GM23338 (cell line): ENCODE measurements around the gene STIM1. TPM values are rescaled to one million over a fixed set of nuclear protein-coding genes. Genes with fewer than 3 reads are reported as not detected.
"Not testable (repeated sequence)": the region's sequence is repeated elsewhere in the genome, so short reads cannot be mapped to it uniquely, and the experiment has no call there.

ENCODE experiments used
- ATAC-seq: fragments of 200-7000 bp; cut with Tn5 transposase; 3 replicates; pipeline ENCODE4 v1.9.1; 2020
- DNase-seq: peaks from one replicate; pipeline ENCODE4 v3.0.0-alpha.2; 2015; ENCODE audit warnings: low spot score
- H2AFZ ChIP-seq: fragments of 200-600 bp; sonication (generic); 2 replicates; pipeline ENCODE4 v1.8.0; 2016; ENCODE audit warnings: antibody characterized with exemption, mild to moderate bottlenecking, moderate library complexity
- H3F3A ChIP-seq: fragments of 200-600 bp; sonication (generic); replicated peaks from 2 replicates; pipeline ENCODE4 v1.8.0; 2017; ENCODE audit warnings: antibody characterized with exemption, mixed run types, low read depth
- H3K27ac ChIP-seq: fragments of 200-600 bp; sonication (generic); 2 replicates; pipeline ENCODE4 v1.6.1; 2016; ENCODE audit warnings: low read depth
- H3K27me3 ChIP-seq: fragments of 200-600 bp; sonication (generic); 2 replicates; pipeline ENCODE4 v1.8.0; 2016; ENCODE audit warnings: mild to moderate bottlenecking, mixed run types, moderate library complexity; ENCODE audit not compliant: insufficient read depth
- H3K36me3 ChIP-seq: fragments of 200-600 bp; sonication (generic); 2 replicates; pipeline ENCODE4 v1.8.0; 2016; ENCODE audit warnings: mild to moderate bottlenecking; ENCODE audit not compliant: insufficient read depth
- H3K4me1 ChIP-seq: fragments of 200-600 bp; sonication (generic); 2 replicates; pipeline ENCODE4 v1.8.0; 2016; ENCODE audit warnings: mild to moderate bottlenecking, moderate library complexity; ENCODE audit not compliant: insufficient read depth
- H3K4me2 ChIP-seq: fragments of 200-600 bp; sonication (generic); 2 replicates; pipeline ENCODE4 v1.7.1; 2017; ENCODE audit warnings: mixed run types
- H3K4me3 ChIP-seq: fragments of 200-600 bp; sonication (generic); 2 replicates; pipeline ENCODE4 v1.6.1; 2016; ENCODE audit warnings: mixed run types
- H3K79me2 ChIP-seq: fragments of 200-600 bp; sonication (generic); replicated peaks from 2 replicates; pipeline ENCODE4 v1.8.0; 2017; ENCODE audit warnings: mild to moderate bottlenecking; ENCODE audit not compliant: insufficient read depth
- H3K9me2 ChIP-seq: fragments of 200-600 bp; sonication (generic); 2 replicates; pipeline ENCODE4 v1.8.0; 2017; ENCODE audit not compliant: insufficient read depth
- H4K20me1 ChIP-seq: fragments of 200-600 bp; sonication (generic); replicated peaks from 2 replicates; pipeline ENCODE4 v1.8.0; 2017; ENCODE audit warnings: mild to moderate bottlenecking; ENCODE audit not compliant: insufficient read depth
- H3K27ac Mint-ChIP-seq: 2 replicates; pipeline ENCODE4 v1.8.0; 2020; ENCODE audit warnings: inconsistent platforms, mild to moderate bottlenecking, moderate library complexity, mixed read lengths
- H3K27me3 Mint-ChIP-seq: 3 replicates; pipeline ENCODE4 v1.8.0; 2022; ENCODE audit warnings: low read depth, mild to moderate bottlenecking, moderate library complexity, mixed read lengths, inconsistent platforms; ENCODE audit not compliant: insufficient read depth, poor library complexity
- H3K36me3 Mint-ChIP-seq: 3 replicates; pipeline ENCODE4 v1.8.0; 2021; ENCODE audit warnings: low read depth, mild to moderate bottlenecking, inconsistent platforms, moderate library complexity, mixed read lengths
- H3K4me1 Mint-ChIP-seq: 3 replicates; pipeline ENCODE4 v1.8.0; 2020; ENCODE audit warnings: mild to moderate bottlenecking, inconsistent platforms, mixed read lengths
- H3K4me3 Mint-ChIP-seq: 3 replicates; pipeline ENCODE4 v1.8.0; 2021; ENCODE audit warnings: moderate library complexity, mild to moderate bottlenecking, inconsistent platforms, mixed read lengths
- H3K9me3 Mint-ChIP-seq: 3 replicates; pipeline ENCODE4 v1.8.0; 2020; ENCODE audit warnings: moderate library complexity, mild to moderate bottlenecking, inconsistent platforms, mixed read lengths
- ETS1 ChIP-seq: IDR thresholded peaks from 2 replicates; pipeline ENCODE4 v1.6.1; 2016; ENCODE audit warnings: antibody characterized with exemption
- EZH2phosphoT487 ChIP-seq: fragments of 200-600 bp; sonication (generic); IDR thresholded peaks from one replicate; pipeline ENCODE4 v1.8.1; 2018; ENCODE audit warnings: antibody characterized with exemption; ENCODE audit not compliant: unreplicated experiment
- JUNB ChIP-seq: IDR thresholded peaks from one replicate; pipeline ENCODE4 v1.6.1; 2016; ENCODE audit warnings: antibody characterized with exemption; ENCODE audit not compliant: unreplicated experiment
- NANOG ChIP-seq: IDR thresholded peaks from 2 replicates; pipeline ENCODE4 v1.6.1; 2016; ENCODE audit warnings: antibody characterized with exemption, borderline replicate concordance
- POLR2AphosphoS5 ChIP-seq: IDR thresholded peaks from 2 replicates; pipeline ENCODE4 v1.6.1; 2016; ENCODE audit warnings: antibody characterized with exemption, low read depth
- REST ChIP-seq: IDR thresholded peaks from one replicate; pipeline ENCODE4 v1.6.1; 2018; ENCODE audit warnings: antibody characterized with exemption; ENCODE audit not compliant: unreplicated experiment
- STAT1 ChIP-seq: IDR thresholded peaks from one replicate; pipeline ENCODE4 v1.6.1; 2016; ENCODE audit warnings: antibody characterized with exemption; ENCODE audit not compliant: unreplicated experiment
- ZNF114 ChIP-seq: fragments of 250-450 bp; sonication (Bioruptor Pico); IDR thresholded peaks from 2 replicates; pipeline ENCODE4 v1.5.0; 2020; ENCODE audit warnings: mild to moderate bottlenecking, moderate library complexity
- polyA plus RNA-seq: library from polyadenylated mRNA; unstranded; fragments of >200 nt; fragmentation: Nextera tagmentation; extraction: Ambion mirVana; gene quantifications from 2 replicates; pipeline ENCODE4 v1.2.1, GENCODE V29; 2016
- total RNA-seq: library from RNA; depleted of rRNA; stranded (reverse); fragments of >200 nt; shearing (Covaris generic); gene quantifications from 2 replicates; pipeline ENCODE4 v1.2.3, GENCODE V29; 2014
- TF ChIP-seq, protein P1 (sequence below), 2 experiments: fragments of 200-600 bp in 1 of 2; sonication (generic) in 1 of 2; conservative IDR thresholded peaks; 2 replicates each; pipeline versions ENCODE4 v1.5.1 to v1.6.1; 2016 to 2017; ENCODE audit warnings: antibody characterized with exemption in 2 of 2, low read depth in 2 of 2, mild to moderate bottlenecking in 2 of 2, moderate library complexity in 1 of 2

The STIM1 gene
- total and polyA plus RNA-seq, 2 experiments from 2014 or later = 3.5 to 14.0 TPM

DNA sequence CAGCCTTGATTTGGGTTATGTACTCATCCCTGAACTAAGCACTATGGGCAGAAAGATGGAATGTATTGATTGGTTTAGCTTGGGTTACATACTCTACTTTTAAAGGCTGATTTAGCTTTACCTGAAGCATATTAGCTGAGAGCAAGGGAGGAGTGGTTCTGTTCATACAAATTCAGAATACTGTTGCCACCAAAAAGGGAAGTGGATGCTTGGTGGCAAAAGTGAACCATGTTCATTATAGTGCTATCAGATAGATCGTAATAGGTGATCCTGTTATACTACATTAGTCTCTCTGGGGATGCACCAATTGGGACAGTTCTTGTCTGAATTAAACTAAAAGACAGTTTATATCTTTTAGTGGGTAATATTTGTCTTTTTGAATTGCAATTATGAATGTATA is 194.7 kb downstream of the STIM1 start:
- no peaks in the 10 kb centered on the region for H4K20me1 ChIP-seq
- Mint-ChIP-seq H3K36me3 (0 out of 3 replicates have a peak, but pooled peaks cover 4% of the 10 kb centered on the region), H3K27ac (no peak overlapping the region), H3K4me1 (no peaks in the 10 kb centered on the region), H3K27me3 (peaks cover 3% of the 10 kb centered on the region), H3K4me3 (no peak overlapping the region), H3K9me3 (no peaks in the 10 kb centered on the region; the same call in 2 of the 3 replicates)
- H3F3A ChIP-seq = no peaks in the 10 kb centered on the region
- ATAC-seq (no peak), DNase-seq (no peak)
- H2AFZ ChIP-seq = no peak overlapping the region
- no peaks in the 10 kb centered on the region for H3K27me3 ChIP-seq
- H3K4me3 ChIP-seq = no peak overlapping the region
- no peaks in the 10 kb centered on the region for H3K4me1 ChIP-seq
- H3K79me2 ChIP-seq = no peaks in the 10 kb centered on the region
- H3K9me2 ChIP-seq = no peaks in the 10 kb centered on the region
- H3K27ac ChIP-seq = no peak overlapping the region
- H3K36me3 ChIP-seq = no peaks in the 10 kb centered on the region
- no peak for TF ChIP-seq REST
- TF ChIP-seq JUNB = no peak
- TF ChIP-seq NANOG = no peak
- no peak for TF ChIP-seq ZNF114 (CRISPR knock-in tag)
- TF ChIP-seq, protein P1, sequence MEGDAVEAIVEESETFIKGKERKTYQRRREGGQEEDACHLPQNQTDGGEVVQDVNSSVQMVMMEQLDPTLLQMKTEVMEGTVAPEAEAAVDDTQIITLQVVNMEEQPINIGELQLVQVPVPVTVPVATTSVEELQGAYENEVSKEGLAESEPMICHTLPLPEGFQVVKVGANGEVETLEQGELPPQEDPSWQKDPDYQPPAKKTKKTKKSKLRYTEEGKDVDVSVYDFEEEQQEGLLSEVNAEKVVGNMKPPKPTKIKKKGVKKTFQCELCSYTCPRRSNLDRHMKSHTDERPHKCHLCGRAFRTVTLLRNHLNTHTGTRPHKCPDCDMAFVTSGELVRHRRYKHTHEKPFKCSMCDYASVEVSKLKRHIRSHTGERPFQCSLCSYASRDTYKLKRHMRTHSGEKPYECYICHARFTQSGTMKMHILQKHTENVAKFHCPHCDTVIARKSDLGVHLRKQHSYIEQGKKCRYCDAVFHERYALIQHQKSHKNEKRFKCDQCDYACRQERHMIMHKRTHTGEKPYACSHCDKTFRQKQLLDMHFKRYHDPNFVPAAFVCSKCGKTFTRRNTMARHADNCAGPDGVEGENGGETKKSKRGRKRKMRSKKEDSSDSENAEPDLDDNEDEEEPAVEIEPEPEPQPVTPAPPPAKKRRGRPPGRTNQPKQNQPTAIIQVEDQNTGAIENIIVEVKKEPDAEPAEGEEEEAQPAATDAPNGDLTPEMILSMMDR (conservative IDR thresholded peaks at IDR 0.05; ENCODE audit: low read depth in 2 of 2) = no peak
- TF ChIP-seq EZH2phosphoT487 = no peak
- no peak for TF ChIP-seq ETS1
- TF ChIP-seq STAT1 = no peak
- no peak for TF ChIP-seq POLR2AphosphoS5
- no peak overlapping the region for H3K4me2 ChIP-seq

- H3K9me2 ChIP-seq = not testable (repeated sequence)
Measured at GRCh38 chr11:4053200-4053599, 197.7 kb downstream of the STIM1 start.

More at GRCh38 chr11:4053200-4053599, 197.7 kb downstream of the STIM1 start:
- not testable (repeated sequence) for H3K4me3 Mint-ChIP-seq, H2AFZ ChIP-seq, H3F3A ChIP-seq, H3K36me3 Mint-ChIP-seq, H3K4me2 ChIP-seq, H3K27ac Mint-ChIP-seq, H3K4me1 Mint-ChIP-seq, H3K27ac ChIP-seq, H3K27me3 ChIP-seq, H3K4me3 ChIP-seq, H3K36me3 ChIP-seq, H4K20me1 ChIP-seq, H3K4me1 ChIP-seq, DNase-seq, ATAC-seq, H3K79me2 ChIP-seq, H3K9me3 Mint-ChIP-seq, H3K27me3 Mint-ChIP-seq
